HCT116 (cell line): Measurements from ENCODE around the gene DCP2. TPM values are rescaled to one million over a fixed set of nuclear protein-coding genes. Genes with fewer than 3 reads are reported as not detected.

Experiments used
- ATAC-seq: fragments of 200-7000 bp; cut with Tn5 transposase; 2 replicates; pipeline ENCODE4 v1.9.1; 2020; ENCODE audit warnings: mild to moderate bottlenecking, moderate library complexity
- BruUV-seq: library from RNA; stranded (reverse); fragments of 400-500 nt; replicated peaks from 2 replicates; lab custom pipeline; 2021; lab: Mats Ljungman, UMichigan
- CTCF ChIA-PET: fragments of 300-600 bp; sonication (Branson Sonifier 250); formaldehyde crosslinking; loops from one replicate; lab custom pipeline; 2021; ENCODE audit warnings: antibody characterized with exemption; lab: Charles Lee
- POLR2A ChIA-PET: fragments of 300-600, 350-600 bp; sonication (Branson Sonifier 250); formaldehyde crosslinking; loops from one replicate; lab custom pipeline; 2021; ENCODE audit warnings: antibody characterized with exemption; lab: Charles Lee
- RAD21 ChIA-PET, 2 experiments: fragments of 300-600 bp; sonication (Branson Sonifier 250); formaldehyde crosslinking; loops; one replicate each; lab custom pipeline; 2023; ENCODE audit warnings: low total read pairs in 2 of 2; ENCODE audit not compliant: uncharacterized antibody in 2 of 2, unreplicated experiment in 2 of 2, low non-redundant PET in 1 of 2; lab: Charles Lee
- DNase-seq: peaks from one replicate; pipeline ENCODE4 v3.0.0-alpha.2; 2010; ENCODE audit warnings: low read depth, low spot score
- H2AFZ ChIP-seq: fragments of 200-600 bp; shearing (Covaris generic), sonication (generic); 2 replicates; pipeline ENCODE4 v1.6.1; 2017; ENCODE audit warnings: low read depth, mixed run types, mixed read lengths, antibody characterized with exemption, low read length; ENCODE audit not compliant: poor library complexity, severe bottlenecking
- H3K27ac ChIP-seq: 2 replicates; pipeline ENCODE4 v1.5.1; 2012; ENCODE audit warnings: low read depth, low read length
- H3K27me3 ChIP-seq: fragments of 200-600 bp; sonication (generic); 2 replicates; pipeline ENCODE4 v1.6.1; 2016; ENCODE audit warnings: mixed run types, low read length, mixed read lengths; ENCODE audit not compliant: insufficient read depth
- H3K36me3 ChIP-seq, 2 experiments: fragments of 200-500 bp in 1 of 2; fragments of 200-600 bp in 1 of 2; sonication (Bioruptor generic) in 1 of 2; sonication (generic) in 1 of 2; 2 replicates each; pipeline versions ENCODE4 v1.5.1 to v1.6.1; 2014 to 2016; ENCODE audit warnings: low read length in 2 of 2, inconsistent platforms in 1 of 2, mixed read lengths in 1 of 2, mixed run types in 1 of 2; ENCODE audit not compliant: insufficient read depth in 2 of 2, control insufficient read depth in 1 of 2
- H3K4me1 ChIP-seq, 2 experiments: fragments of 200-600 bp in 1 of 2; sonication (generic) in 1 of 2; 2 replicates each; pipeline versions ENCODE4 v1.5.1 to v1.6.1; 2012 to 2017; ENCODE audit warnings: low read length in 2 of 2, inconsistent platforms in 1 of 2, mild to moderate bottlenecking in 1 of 2, mixed read lengths in 1 of 2, mixed run types in 1 of 2, moderate library complexity in 1 of 2; ENCODE audit not compliant: insufficient read depth in 2 of 2, control insufficient read depth in 1 of 2
- H3K4me2 ChIP-seq: fragments of 200-600 bp; sonication (generic); 2 replicates; pipeline ENCODE4 v1.6.1; 2017; ENCODE audit warnings: mixed run types, low read length, mixed read lengths
- H3K4me3 ChIP-seq, 2 experiments: fragments of 200-600 bp in 1 of 2; sonication (generic) in 1 of 2; replicated peaks in 1 of 2; 2 replicates each; pipeline ENCODE4 v1.5.1; 2011 to 2016; ENCODE audit warnings: low read length in 2 of 2, control low read depth in 1 of 2, low read depth in 1 of 2, mild to moderate bottlenecking in 1 of 2, mixed read lengths in 1 of 2, mixed run types in 1 of 2
- H3K79me2 ChIP-seq: fragments of 200-600 bp; sonication (generic); 2 replicates; pipeline ENCODE4 v1.6.1; 2017; ENCODE audit warnings: mild to moderate bottlenecking, mixed run types, low read length, moderate library complexity, mixed read lengths; ENCODE audit not compliant: insufficient read depth
- H3K9ac ChIP-seq: fragments of 200-600 bp; sonication (generic); 2 replicates; pipeline ENCODE4 v1.6.1; 2016; ENCODE audit warnings: low read length, mixed read lengths
- H3K9me2 ChIP-seq: fragments of 200-600 bp; sonication (generic), shearing (Covaris generic); 2 replicates; pipeline ENCODE4 v1.6.1; 2017; ENCODE audit warnings: mixed run types, mild to moderate bottlenecking, moderate library complexity; ENCODE audit not compliant: insufficient read depth
- H3K9me3 ChIP-seq, 2 experiments: fragments of 200-500 bp in 1 of 2; fragments of 200-600 bp in 1 of 2; sonication (Bioruptor generic) in 1 of 2; sonication (generic) in 1 of 2; 2 replicates each; pipeline ENCODE4 v1.6.1; 2014 to 2017; ENCODE audit warnings: low read length in 2 of 2, mixed read lengths in 2 of 2, inconsistent platforms in 1 of 2, low read depth in 1 of 2, mild to moderate bottlenecking in 1 of 2, mixed run types in 1 of 2, moderate library complexity in 1 of 2; ENCODE audit not compliant: control insufficient read depth in 1 of 2, insufficient read depth in 1 of 2
- H4K20me1 ChIP-seq: fragments of 200-600 bp; sonication (generic), shearing (Covaris generic); 2 replicates; pipeline ENCODE4 v1.6.1; 2017; ENCODE audit warnings: mixed run types, mild to moderate bottlenecking, moderate library complexity; ENCODE audit not compliant: insufficient read depth
- CBX3 ChIP-seq: IDR thresholded peaks from 2 replicates; pipeline ENCODE4 v1.6.1; 2012; ENCODE audit warnings: low read depth
- CEBPB ChIP-seq: IDR thresholded peaks from 2 replicates; pipeline ENCODE4 v1.6.1; 2012; ENCODE audit warnings: low read depth
- FOSL1 ChIP-seq: IDR thresholded peaks from 2 replicates; pipeline ENCODE4 v1.6.1; 2012; ENCODE audit warnings: low read depth
- POLR2A ChIP-seq: IDR thresholded peaks from 2 replicates; pipeline ENCODE4 v1.7.0; 2011; ENCODE audit warnings: borderline replicate concordance; ENCODE audit not compliant: insufficient read depth, insufficient read length; ENCODE audit errors: extremely low read depth
- RAD21 ChIP-seq: IDR thresholded peaks from 2 replicates; pipeline ENCODE4 v1.6.1; 2012; ENCODE audit warnings: low read depth, mild to moderate bottlenecking
- SIN3A ChIP-seq: IDR thresholded peaks from 2 replicates; pipeline ENCODE4 v1.6.1; 2012; ENCODE audit warnings: low read depth
- SP1 ChIP-seq: IDR thresholded peaks from 2 replicates; pipeline ENCODE4 v1.6.1; 2012; ENCODE audit warnings: low read depth
- SRF ChIP-seq: IDR thresholded peaks from 2 replicates; pipeline ENCODE4 v1.6.1; 2012; ENCODE audit warnings: low read depth
- YY1 ChIP-seq: IDR thresholded peaks from 2 replicates; pipeline ENCODE4 v1.6.1; 2011; ENCODE audit warnings: low read length, low read depth, moderate library complexity, mild to moderate bottlenecking; ENCODE audit not compliant: insufficient replicate concordance; ENCODE audit errors: extremely low read depth
- ZNF274 ChIP-seq: fragments of 200-500 bp; sonication (Bioruptor generic); IDR thresholded peaks from 2 replicates; pipeline ENCODE4 v1.6.1; 2014; ENCODE audit warnings: mild to moderate bottlenecking, low read depth, low read length, inconsistent platforms
- intact Hi-C: fragments of 100-400 bp; cut with micrococcal nuclease; formaldehyde crosslinking; loops from 2 replicates; pipeline ENCODE4 v1.10.0; 2022
- total RNA-seq: library from RNA; stranded (reverse); gene quantifications from one replicate; pipeline ENCODE4 v1.2.1, GENCODE V29; 2021; ENCODE audit not compliant: unreplicated experiment
- TF ChIP-seq, protein P1 (sequence below): IDR thresholded peaks from 2 replicates; pipeline ENCODE4 v1.6.1; 2012

The DCP2 gene
- total RNA-seq, 1 experiment from 2014 or later: 57.1 TPM

- H3K9me2 ChIP-seq: no peaks in the 10 kb centered on the region
- H3K4me1 ChIP-seq: no peaks in the 10 kb centered on the region
- no peak overlapping the region for H3K4me3 ChIP-seq
- ATAC-seq: no peak
- BruUV-seq: no TSS peak
- intact Hi-C loops: no loop called here
- H3K4me2 ChIP-seq: no peak overlapping the region
- no peak overlapping the region for H2AFZ ChIP-seq
- H3K9me3 ChIP-seq: no peaks in the 10 kb centered on the region
- TF ChIP-seq RAD21 (no peak), SIN3A (no peak), SP1 (no peak), FOSL1 (no peak), SRF (no peak), YY1 (no peak), CBX3 (no peak), POLR2A (no peak), ZNF274 (no peak), CEBPB (no peak)
- TF ChIP-seq, protein P1, sequence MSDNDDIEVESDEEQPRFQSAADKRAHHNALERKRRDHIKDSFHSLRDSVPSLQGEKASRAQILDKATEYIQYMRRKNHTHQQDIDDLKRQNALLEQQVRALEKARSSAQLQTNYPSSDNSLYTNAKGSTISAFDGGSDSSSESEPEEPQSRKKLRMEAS: no peak
- TF ChIP-seq, all 23 proteins: peak for 0
- ChIA-PET POLR2A (no interaction called here), RAD21 (no interaction called here), CTCF (interaction anchor here (2.2 kb wide), 1 partner anchor 10 kb away, joined by 14 read pairs; no protein-coding TSS in a partner anchor)
- no peaks in the 10 kb centered on the region for H4K20me1 ChIP-seq
- DNase-seq: no peak
- no peak overlapping the region for H3K27ac ChIP-seq
- H3K9ac ChIP-seq: no peak overlapping the region
- no peaks in the 10 kb centered on the region; a peak in 1 of 4 replicates for H3K36me3 ChIP-seq
- H3K27me3 ChIP-seq: no peaks in the 10 kb centered on the region
- peaks cover 97% of the 10 kb centered on the region for H3K79me2 ChIP-seq
Observed at GRCh38 chr5:112986224-112986623, 9.6 kb downstream of the DCP2 start.
